Peyer's patch (tissue), 4 donors: ENCODE data around the gene PSEN1. TPM values are rescaled to one million over a fixed set of nuclear protein-coding genes. Genes with fewer than 3 reads are reported as not detected.
"Not testable (repeated sequence)": the region's sequence is repeated elsewhere in the genome, so short reads cannot be mapped to it uniquely, and the experiment has no call there.

Source experiments
- DNase-seq, 3 donors: peaks; one replicate each; pipeline ENCODE4 v3.0.0-alpha.2; 2017 to 2019
- H3K27ac ChIP-seq, 4 donors: fragments of 200-600 bp; sonication (generic); one replicate each; pipeline ENCODE4 v1.5.1; 2016 to 2019
- H3K27me3 ChIP-seq, 2 donors: fragments of 200-600 bp; sonication (generic); one replicate each; pipeline ENCODE4 v1.5.1; 2019
- H3K36me3 ChIP-seq, 3 donors: fragments of 200-600 bp; sonication (generic); one replicate each; pipeline ENCODE4 v1.5.1; 2016 to 2019
- H3K4me1 ChIP-seq, 4 donors: fragments of 200-600 bp; sonication (generic); one replicate each; pipeline ENCODE4 v1.5.1; 2016 to 2019
- H3K4me3 ChIP-seq, 4 donors: fragments of 200-600 bp; sonication (generic); 1 replicate in 3 of 4; 2 replicates in 1 of 4; pipeline ENCODE4 v1.5.1; 2016 to 2019; ENCODE audit warnings: mild to moderate bottlenecking in 1 of 4
- H3K9me3 ChIP-seq, 4 donors: fragments of 200-600 bp; sonication (generic); one replicate each; pipeline ENCODE4 v1.5.1; 2016 to 2019; ENCODE audit warnings: mild to moderate bottlenecking in 1 of 4
- POLR2A ChIP-seq, 2 donors: fragments of 450-650 bp; IDR thresholded peaks; one replicate each; pipeline ENCODE4 v1.5.1; 2017; ENCODE audit warnings: antibody characterized with exemption in 2 of 2, mild to moderate bottlenecking in 2 of 2, moderate library complexity in 2 of 2
- total RNA-seq, 4 donors: library from RNA; depleted of rRNA; stranded (reverse); fragments of >200 nt; gene quantifications; one replicate each; pipeline ENCODE4 v1.1.0, GENCODE V29; 2016
- TF ChIP-seq, protein P1 (sequence below), 6 experiments: fragments of 450-650 bp in 4 of 6; fragments of 200-600 bp in 2 of 6; sonication (generic) in 1 of 6; IDR thresholded peaks; one replicate each; pipeline ENCODE4 v1.5.1; 2017 to 2019; ENCODE audit warnings: antibody characterized with exemption in 6 of 6, mild to moderate bottlenecking in 3 of 6, moderate library complexity in 1 of 6

Gene PSEN1
- total RNA-seq, 4 donors from 2014 or later, result 32.2 to 118 (median 100) TPM

DNA sequence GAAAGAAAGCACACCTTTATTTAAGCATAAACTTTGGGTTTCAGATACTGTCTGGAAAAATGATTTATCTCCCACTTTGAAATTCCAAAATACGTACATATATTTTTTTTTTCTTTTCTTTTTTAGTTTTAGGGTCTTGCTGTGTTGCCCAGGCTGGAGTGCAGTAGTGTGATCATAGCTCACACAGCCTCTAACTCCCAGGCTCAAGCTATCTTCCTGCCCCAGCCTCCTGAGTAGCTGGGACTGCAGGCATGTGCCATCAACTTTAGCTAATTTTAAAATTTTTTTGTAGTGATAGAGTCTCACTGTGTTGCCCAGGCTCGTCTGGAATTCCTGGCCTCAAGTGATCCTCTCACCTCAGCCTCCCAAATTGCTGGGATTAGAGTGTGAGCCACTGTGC lies 55.1 kb downstream of the PSEN1 start:
- TF ChIP-seq, protein P1, sequence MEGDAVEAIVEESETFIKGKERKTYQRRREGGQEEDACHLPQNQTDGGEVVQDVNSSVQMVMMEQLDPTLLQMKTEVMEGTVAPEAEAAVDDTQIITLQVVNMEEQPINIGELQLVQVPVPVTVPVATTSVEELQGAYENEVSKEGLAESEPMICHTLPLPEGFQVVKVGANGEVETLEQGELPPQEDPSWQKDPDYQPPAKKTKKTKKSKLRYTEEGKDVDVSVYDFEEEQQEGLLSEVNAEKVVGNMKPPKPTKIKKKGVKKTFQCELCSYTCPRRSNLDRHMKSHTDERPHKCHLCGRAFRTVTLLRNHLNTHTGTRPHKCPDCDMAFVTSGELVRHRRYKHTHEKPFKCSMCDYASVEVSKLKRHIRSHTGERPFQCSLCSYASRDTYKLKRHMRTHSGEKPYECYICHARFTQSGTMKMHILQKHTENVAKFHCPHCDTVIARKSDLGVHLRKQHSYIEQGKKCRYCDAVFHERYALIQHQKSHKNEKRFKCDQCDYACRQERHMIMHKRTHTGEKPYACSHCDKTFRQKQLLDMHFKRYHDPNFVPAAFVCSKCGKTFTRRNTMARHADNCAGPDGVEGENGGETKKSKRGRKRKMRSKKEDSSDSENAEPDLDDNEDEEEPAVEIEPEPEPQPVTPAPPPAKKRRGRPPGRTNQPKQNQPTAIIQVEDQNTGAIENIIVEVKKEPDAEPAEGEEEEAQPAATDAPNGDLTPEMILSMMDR (IDR thresholded peaks at IDR 0.05), result no peak
- TF ChIP-seq POLR2A (IDR thresholded peaks at IDR 0.05), result no peak
- DNase-seq, result no peak
- Histone ChIP-seq H3K27me3 (no peaks in the 10 kb centered on the region), H3K4me3 (no peak overlapping the region), H3K9me3 (no peaks in the 10 kb centered on the region), H3K27ac (no peak overlapping the region), H3K36me3 (peaks cover 0 to 92% (median 0%) of the 10 kb centered on the region in 3 donors), H3K4me1 (no peaks in the 10 kb centered on the region)

DNA sequence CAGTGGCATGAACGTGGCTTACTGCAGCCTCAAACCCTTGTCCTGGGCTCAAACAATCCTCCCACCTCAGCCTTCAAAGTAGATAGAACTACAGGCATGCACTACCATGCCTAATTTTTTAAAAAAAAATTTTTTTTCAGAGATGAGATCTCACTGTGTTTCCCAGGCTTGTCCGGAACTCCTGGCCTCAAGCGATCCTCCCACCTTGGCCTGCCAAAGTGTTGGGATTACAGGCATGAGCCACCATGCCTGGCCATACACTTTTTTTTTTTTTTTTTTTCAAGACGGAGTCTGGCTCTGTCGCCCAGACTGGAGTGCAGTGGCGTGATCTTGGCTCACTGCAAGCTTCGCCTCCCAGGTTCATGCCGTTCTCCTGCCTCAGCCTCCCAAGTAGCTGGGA lies 58.0 kb downstream of the PSEN1 start:
- not testable (repeated sequence) for DNase-seq, H3K9me3 ChIP-seq, H3K4me3 ChIP-seq, H3K27ac ChIP-seq, H3K27me3 ChIP-seq, H3K4me1 ChIP-seq
- peaks cover 0 to 89% (median 0%) of the 10 kb centered on the region in 3 donors for H3K36me3 ChIP-seq

DNA sequence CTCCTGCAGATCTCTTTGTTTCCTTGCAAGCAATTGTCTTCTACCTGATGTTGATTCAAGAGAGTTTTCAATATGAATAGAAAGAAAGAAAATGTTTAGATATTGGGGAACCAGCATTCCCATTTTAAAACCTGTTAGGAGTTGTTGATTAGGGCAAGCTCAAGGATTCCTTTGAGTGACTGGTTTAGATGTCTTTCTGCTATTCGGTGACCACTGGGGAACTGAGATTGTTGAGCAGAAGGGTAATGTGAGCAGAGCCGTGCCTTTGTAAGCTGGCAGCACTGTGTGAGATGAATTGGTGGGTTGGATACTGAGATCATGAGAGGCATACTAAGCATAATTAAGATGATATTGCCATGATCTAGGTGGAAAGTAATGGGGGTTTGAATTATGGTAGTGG lies 61.9 kb downstream of the PSEN1 start:
- H3K4me1 ChIP-seq, result no peaks in the 10 kb centered on the region
- H3K9me3 ChIP-seq, result no peaks in the 10 kb centered on the region
- no peaks in the 10 kb centered on the region for H3K27me3 ChIP-seq
- TF ChIP-seq, protein P1 (IDR thresholded peaks at IDR 0.05), result no peak
- TF ChIP-seq POLR2A (IDR thresholded peaks at IDR 0.05), result no peak
- no peak overlapping the region for H3K4me3 ChIP-seq
- no peak overlapping the region for H3K27ac ChIP-seq
- H3K36me3 ChIP-seq, result peaks cover 0 to 91% (median 0%) of the 10 kb centered on the region in 3 donors
- no peak for DNase-seq

DNA sequence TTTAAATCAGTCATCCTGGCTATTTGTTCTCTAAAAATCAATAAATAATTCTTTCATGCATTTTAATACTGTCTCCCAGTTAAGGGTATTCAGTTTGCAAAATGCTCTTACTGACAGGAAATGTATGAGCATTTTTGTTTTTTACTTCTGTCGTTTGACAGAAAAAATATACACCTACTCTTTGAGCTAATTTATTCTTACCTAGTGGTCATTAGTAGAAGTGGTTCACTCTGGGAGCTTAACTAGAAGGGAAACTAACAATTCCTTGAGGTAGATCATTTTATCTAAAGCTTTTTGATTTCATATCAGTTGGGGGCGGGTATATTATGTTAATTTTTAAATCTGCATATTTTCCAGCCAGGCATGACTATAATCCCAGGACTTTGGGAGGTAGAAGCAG lies 67.2 kb downstream of the PSEN1 start:
- Histone ChIP-seq H3K36me3 (peaks cover 0 to 89% (median 0%) of the 10 kb centered on the region in 3 donors), H3K27ac (no peak overlapping the region)
- DNase-seq, result no peak

DNA sequence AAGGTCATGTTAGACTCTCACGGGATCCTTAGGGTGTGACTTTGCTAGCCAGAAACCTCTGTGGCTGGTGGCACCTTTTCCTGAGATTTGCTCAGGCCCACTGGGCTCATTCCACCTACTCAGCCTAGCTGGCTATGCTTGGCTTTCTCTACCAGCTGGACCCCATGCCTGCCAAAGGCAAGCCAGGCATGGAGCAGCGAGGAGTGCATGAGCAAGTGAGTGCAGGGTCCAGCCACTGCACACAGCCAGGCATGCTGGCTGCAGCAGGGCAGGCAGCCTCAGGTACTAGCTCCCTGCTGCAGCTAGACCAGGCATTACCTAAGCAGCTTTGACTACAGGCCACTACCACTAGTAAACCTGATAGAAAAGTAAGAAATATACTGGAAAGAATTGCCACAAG lies 71.3 kb downstream of the PSEN1 start:
- Histone ChIP-seq H3K36me3 (peaks cover 0 to 91% (median 0%) of the 10 kb centered on the region in 3 donors), H3K4me3 (no peak overlapping the region), H3K27me3 (no peaks in the 10 kb centered on the region), H3K9me3 (no peaks in the 10 kb centered on the region), H3K27ac (no peak overlapping the region), H3K4me1 (no peaks in the 10 kb centered on the region)
- DNase-seq, result no peak
- TF ChIP-seq, protein P1 (IDR thresholded peaks at IDR 0.05), result no peak

More for the DNA sequence above, 67.2 kb downstream of the PSEN1 start:
- Histone ChIP-seq H3K4me1 (no peaks in the 10 kb centered on the region), H3K4me3 (no peak overlapping the region), H3K9me3 (no peaks in the 10 kb centered on the region), H3K27me3 (no peaks in the 10 kb centered on the region)
- no peak for TF ChIP-seq POLR2A (IDR thresholded peaks at IDR 0.05)
- TF ChIP-seq, protein P1 (IDR thresholded peaks at IDR 0.05), result no peak

DNA sequence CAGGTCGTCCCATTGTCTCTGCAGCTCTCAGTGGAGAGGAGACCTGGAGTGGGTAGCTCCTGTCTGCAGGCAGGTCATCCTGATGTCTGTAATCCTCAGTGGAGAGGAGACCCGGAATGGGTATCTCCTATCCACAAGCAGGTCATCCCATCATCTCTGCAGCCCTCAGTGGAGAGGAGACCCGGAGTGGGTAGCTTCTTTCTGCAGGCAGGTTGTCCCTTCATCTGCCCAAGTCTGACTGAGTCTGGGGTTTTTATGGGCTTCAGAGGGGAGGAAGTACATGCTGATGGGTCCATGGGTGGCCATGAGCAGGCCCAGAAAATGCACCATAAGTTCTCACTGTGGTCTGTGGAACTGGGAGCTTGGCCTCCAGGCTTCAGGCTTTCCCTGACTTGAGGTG lies 72.1 kb downstream of the PSEN1 start:
- Histone ChIP-seq H3K36me3 (peaks cover 0 to 91% (median 0%) of the 10 kb centered on the region in 3 donors), H3K4me1 (no peaks in the 10 kb centered on the region), H3K9me3 (no peaks in the 10 kb centered on the region), H3K4me3 (no peak overlapping the region), H3K27ac (no peak overlapping the region), H3K27me3 (no peaks in the 10 kb centered on the region)
- TF ChIP-seq, protein P1 (IDR thresholded peaks at IDR 0.05), result no peak
- TF ChIP-seq POLR2A (IDR thresholded peaks at IDR 0.05), result no peak
- no peak for DNase-seq
